ENCODE measurements around the gene UNC13D.
"Not testable (repeated sequence)": the region's sequence is repeated elsewhere in the genome, so short reads cannot be mapped to it uniquely, and the experiment has no call there.

Gene UNC13D

GRCh38 chr17:75843577-75844529 lies at the start of gene UNC13D:
Gene UNC13D (minus strand): TSS chr17:75844404. CDS start chr17:75844337, 67 bp downstream.
- DNase-seq: peak; percentile 68 to 74

GRCh38 chr17:75893305-75894048 lies 49.3 kb upstream of the UNC13D start:
- DNase-seq: no peak

DNA sequence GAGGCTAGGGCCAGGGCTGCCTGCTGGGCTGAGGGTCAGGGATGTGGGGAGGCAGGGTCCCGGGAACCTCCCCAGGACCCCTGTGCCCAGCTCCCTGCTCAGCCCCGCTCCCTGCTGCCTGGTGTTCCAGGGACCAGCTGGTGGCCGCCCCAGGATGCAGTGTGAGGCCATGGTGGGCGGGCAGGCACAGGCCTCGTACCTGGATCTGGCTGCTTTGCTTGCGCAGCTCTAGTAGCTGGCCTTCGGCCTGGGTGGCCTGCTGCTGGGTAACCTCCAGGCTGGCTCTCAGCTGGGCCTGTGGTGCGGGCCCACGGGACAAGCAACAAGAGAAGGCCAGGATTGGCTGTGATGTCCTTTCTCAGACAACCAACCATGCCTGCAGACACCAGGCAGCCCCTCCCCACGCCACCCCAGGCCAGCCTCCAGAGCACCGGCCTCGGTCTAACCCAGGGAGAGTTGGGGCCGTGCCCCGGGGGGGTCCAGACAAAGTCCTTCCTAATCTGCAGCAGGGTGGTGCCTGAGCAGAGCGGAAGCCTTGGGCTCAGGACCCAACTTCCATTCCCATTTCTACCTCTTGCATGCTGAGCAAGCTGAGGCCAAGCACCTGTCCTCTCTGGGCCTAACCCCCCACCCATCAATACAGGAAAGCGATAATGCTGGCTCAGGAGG lies 48.5 kb upstream of the UNC13D start:
- no peak for DNase-seq

DNA sequence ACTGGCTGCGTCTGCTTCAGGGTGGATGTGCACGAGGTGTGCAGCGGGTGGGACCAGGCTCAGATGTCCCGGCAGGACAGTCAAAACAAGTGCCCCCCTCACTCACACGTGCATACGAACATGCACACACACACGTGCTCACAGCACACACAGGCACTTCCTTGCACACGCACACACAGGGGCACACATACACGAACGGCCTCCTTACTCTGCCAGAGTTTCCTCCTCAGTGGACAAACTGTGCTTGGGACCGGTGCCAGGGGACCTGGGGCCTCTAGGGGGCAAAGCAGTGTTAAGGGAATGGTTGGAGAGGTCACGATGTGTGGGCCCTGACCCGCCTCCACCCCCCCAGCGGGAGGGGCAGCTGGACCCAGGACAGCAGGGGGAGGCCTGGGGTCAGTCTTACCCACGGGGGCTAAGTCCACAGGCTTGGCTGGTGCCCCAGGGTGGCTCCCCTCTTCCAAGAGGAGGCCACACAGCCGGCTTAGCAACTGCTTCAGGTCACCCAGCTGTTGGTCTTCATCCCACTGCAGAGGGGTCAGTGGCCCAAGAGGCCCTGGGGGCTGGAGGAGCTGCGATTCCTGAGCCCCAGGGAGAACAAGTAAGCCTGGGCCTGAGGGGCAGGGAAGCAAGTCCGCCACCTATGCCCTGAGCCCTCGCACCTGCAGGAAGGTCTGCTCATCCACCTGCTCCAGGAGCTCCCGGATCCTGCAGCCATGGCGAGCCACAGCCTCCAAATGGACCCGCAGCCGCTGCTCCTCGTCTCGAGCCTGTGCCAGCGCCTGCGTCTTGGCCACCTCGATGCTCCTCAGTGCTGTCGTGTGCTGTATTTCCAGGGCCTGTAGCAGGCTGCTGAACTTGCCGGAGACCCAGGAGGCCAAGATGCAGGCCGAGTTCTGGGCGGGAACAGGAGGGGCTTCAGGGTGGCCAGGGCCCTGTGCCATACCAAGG lies 47.7 kb upstream of the UNC13D start:
- DNase-seq: no peak

DNA sequence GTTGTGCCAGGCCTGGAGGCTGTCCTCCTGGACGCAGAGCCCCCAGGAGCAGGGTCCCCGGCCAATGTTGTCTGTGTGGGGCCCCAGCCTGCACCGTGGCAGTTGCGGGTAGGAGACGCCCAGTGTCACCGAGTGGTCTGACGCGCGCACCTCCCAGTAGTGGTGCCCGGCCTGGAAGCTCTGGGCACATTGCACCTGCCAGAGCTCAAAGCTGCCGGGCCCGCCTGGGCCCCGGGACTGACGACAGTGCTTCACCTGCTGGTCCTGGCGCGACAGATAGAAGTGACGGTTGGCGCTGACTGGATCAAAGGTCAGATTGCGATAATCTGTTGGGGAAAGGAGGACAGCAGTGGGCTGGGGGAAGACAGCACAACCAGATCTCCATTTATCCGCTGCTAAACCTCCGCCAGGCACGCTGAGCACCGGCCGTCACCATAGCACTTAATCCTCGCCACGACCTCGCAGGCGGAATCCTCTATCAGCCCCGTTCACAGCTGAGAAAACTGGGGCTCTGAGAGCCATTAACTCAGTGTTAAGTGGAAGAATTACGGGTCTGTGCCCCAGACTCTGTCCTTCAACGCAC lies 46.9 kb upstream of the UNC13D start:
- DNase-seq: no peak

DNA sequence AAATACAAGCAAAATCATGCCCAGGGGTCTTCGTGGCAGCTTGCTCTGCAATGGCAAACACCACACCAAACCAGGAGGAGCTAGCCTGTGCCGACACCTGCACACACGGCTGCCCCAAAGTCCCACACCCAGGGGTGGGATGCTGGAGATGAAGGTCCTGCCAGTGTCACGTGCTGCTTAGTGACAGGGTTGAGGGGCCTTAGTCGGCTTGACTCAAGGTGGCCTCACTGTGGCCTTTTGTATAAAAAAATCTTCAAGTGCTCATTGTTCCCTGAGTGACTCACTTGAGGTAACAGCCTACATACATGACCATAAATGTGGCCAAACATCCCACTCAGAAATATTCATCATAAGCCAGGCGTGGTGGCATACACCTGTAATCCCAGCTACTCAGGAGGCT lies 45.2 kb upstream of the UNC13D start:
- DNase-seq: peak; percentile 37 to 42

GRCh38 chr17:75888484-75888883 lies 44.3 kb upstream of the UNC13D start:
- no peak for DNase-seq

- DNase-seq: not testable (repeated sequence)
Measured at GRCh38 chr17:75885860-75886259, 41.7 kb upstream of the UNC13D start.

- no peak for DNase-seq
Measured at GRCh38 chr17:75885431-75885830, 41.2 kb upstream of the UNC13D start.

DNA sequence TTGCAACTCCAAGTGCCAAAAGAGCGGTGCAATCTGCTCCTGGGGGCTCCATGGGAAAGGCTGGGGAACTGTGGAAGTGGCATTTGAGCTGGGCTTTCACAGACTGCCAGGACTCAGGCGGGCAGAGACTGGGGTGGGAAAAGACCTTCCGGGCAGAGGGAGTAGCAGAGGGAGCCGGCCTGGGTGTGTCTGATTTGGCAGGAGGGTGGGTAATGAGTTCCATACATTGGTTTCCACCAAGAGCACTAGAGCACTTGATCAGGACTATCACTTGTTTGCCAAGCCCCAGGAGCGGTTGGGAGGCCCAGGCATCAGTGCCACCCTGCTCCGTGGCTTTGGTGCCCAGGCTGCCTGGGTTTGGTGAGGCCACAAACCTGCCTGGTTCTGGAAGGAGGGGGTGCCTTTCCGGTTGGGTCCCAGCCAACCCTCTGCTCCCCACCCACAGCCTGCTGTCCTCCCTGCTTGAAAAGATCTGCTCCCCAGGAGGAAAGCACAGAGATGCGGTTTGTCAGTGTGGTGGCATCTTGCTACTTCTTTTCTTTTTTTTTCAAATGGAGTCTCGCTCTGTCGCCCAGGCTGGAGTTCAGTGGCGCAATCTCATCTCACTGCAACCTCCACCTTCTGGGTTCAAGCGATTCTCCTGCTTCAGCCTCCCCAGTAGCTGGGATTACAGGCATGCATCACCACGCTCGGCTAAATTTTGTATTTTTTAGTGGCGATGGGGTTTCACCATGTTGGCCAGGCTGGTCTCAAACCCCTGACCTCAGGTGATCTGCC lies 37.7 kb upstream of the UNC13D start:
- DNase-seq: no peak

GRCh38 chr17:75880266-75880665 lies 36.1 kb upstream of the UNC13D start:
- no peak for DNase-seq

DNA sequence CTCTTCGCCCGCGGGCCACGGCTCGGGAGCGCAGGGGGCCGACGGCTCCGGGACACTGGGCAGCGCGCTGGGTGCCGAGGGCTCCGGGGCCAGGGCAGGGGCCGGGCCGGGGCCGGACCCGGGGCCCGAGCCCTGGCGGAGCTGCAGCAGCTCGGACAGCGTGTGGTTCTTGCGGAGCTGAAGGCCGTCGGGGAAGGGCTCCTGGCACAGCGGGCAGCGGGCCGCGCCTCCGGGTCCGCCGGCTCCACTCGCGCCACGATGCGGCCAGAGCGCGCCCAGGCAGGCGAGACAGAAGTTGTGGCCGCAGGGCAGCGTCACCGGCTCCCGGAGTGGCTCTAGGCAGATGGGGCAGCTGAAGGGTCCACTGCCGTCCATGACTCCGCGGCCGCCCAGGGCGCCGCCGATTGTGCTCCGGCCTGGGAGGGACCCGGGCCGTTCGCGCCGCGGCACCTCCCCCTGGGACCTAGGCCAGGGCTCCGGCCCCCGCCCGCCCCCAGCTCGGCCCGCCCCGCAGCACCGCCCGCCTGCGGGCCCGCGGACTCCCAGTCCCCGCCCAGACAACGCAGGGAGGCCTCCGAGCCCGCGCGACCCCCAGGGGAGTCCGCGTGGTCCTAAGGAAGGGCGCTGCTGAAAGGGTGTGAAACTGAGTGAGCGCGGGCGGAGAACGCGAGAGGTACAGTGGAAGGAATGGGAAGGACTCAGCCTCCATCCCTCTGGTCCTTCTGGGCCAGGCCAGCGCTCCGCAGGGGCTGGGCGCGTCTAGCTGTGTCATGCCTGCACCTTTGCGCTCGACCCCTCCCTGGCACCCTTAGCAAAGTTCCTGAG lies 34.2 kb upstream of the UNC13D start, which contains the start of gene TRIM47:
Gene TRIM47, minus strand, starts transcription at position 408 of the 825 bp plus-strand sequence. Its CDS starts 33 bp downstream, at position 375.
- peak; percentile 52 to 57 for DNase-seq

- peak; percentile 80 to 86 for DNase-seq
Measured at GRCh38 chr17:75877752-75878173, 33.6 kb upstream of the UNC13D start.

- DNase-seq: peak; percentile 64 to 70
Measured at GRCh38 chr17:75876938-75877751, 32.9 kb upstream of the UNC13D start.

- DNase-seq: peak; percentile 74 to 80
Measured at GRCh38 chr17:75876190-75876937, 32.2 kb upstream of the UNC13D start.

DNA sequence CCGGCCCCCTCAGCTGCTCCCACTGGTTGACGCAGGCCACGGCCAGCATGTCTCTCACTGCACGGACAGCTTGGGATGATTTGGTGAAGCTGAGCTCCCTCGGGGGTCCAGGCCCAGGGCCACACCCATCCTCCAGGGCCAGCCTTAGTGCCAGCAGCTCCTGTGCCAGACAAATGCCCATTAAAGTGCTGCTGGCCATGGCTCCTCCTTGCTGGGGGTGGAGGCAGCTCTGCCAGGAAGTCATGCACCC lies 31.7 kb upstream of the UNC13D start:
- DNase-seq: no peak

DNA sequence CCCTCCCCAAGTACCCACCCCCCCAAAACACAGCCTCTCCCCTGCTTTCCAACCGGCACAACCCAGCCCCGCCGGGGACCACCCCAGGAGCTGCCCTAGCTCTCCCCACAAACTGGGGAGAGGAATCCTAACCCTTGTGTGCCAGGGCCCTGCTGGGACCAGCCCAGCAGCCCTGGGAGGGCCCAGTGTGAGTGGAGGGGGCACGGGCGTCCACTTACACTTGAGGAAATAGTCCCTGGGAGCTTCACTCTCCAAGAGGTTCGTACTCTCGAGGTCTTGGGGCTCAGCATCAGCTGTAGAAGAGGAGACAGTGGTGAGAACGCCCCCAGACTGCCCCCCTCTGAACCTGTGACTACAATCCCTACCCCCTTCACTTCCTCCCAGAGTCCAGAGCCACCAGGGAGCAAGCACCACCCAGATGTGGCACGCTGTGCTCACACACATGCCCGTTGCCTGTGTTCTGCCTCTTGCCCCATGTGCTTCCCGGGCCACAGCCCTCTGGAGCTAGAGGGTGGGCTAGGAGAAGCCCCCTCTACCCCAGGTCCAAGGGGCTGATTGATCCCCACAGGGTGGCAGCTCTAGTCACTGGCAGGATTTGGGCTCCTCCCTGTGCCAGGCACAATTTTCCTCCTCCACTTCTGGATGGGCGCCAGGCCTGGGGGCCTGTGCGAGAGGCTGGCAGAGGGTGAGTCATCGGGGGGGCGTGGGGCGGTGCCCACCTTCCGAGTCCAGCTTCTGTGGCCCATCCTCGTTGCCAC lies 31.2 kb upstream of the UNC13D start:
- no peak for DNase-seq
